ENCODE results near the gene LGALS7. TPM values are rescaled to one million over a fixed set of nuclear protein-coding genes. Genes with fewer than 3 reads are reported as not detected.
"Not testable (repeated sequence)": the region's sequence is repeated elsewhere in the genome, so short reads cannot be mapped to it uniquely, and the experiment has no call there.

LGALS7 gene
- polyA plus RNA-seq, 3 donors, result not detected

DNA sequence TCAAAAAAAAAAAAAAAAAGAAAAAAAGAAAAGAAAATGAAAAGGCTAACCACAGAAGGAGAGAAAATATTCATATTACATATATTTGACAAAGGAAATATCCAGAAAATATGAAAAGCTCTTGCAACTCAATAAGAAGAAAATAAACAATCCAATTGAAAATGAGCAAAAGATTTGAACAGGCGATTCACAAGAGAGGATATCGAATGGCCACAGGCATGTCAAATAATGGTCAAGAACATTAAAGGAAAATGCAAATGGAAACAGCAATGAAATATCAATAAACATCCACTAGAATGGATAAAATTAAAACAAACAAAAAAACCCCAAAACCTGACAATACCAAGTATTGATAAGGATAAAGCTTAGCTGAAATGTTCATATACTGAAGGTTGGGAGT lies 8.1 kb downstream of the LGALS7 start:
- Histone ChIP-seq H3K4me2 (replicated peaks; ENCODE audit: extremely low read depth, low read length, poor library complexity, severe bottlenecking) (no peak overlapping the region), H3K27ac (ENCODE audit: low read depth in 1 of 2, low read length in 2 of 2) (no peak overlapping the region), H3K79me2 (ENCODE audit: insufficient read depth, low read length) (no peaks in the 10 kb centered on the region), H3K36me3 (replicated peaks in 1 of 2; ENCODE audit: control insufficient read depth in 1 of 2, insufficient read depth in 2 of 2, low read length in 2 of 2) (no peaks in the 10 kb centered on the region), H3K9ac (ENCODE audit: insufficient read depth, low read length, poor library complexity, severe bottlenecking) (no peak overlapping the region), H2AFZ (ENCODE audit: insufficient read depth, low read depth, low read length, poor library complexity, severe bottlenecking) (no peak overlapping the region), H3K4me3 (replicated peaks in 1 of 3; ENCODE audit: low read depth in 2 of 3, low read length in 3 of 3) (no peak overlapping the region), H4K20me1 (ENCODE audit: insufficient read depth, low read length) (no peaks in the 10 kb centered on the region), H3K9me3 (replicated peaks in 1 of 2; ENCODE audit: control insufficient read depth in 1 of 2, insufficient read depth in 1 of 2, low read length in 2 of 2) (no peaks in the 10 kb centered on the region), H3K4me1 (ENCODE audit: control insufficient read depth in 1 of 2, insufficient read depth in 2 of 2, low read length in 2 of 2) (peaks cover 5 to 11% of the 10 kb centered on the region in 2 donors), H3K27me3 (ENCODE audit: control insufficient read depth in 2 of 2, insufficient read depth in 2 of 2, low read length in 2 of 2) (no peaks in the 10 kb centered on the region)
- no peak for DNase-seq
- TF ChIP-seq, protein P1, sequence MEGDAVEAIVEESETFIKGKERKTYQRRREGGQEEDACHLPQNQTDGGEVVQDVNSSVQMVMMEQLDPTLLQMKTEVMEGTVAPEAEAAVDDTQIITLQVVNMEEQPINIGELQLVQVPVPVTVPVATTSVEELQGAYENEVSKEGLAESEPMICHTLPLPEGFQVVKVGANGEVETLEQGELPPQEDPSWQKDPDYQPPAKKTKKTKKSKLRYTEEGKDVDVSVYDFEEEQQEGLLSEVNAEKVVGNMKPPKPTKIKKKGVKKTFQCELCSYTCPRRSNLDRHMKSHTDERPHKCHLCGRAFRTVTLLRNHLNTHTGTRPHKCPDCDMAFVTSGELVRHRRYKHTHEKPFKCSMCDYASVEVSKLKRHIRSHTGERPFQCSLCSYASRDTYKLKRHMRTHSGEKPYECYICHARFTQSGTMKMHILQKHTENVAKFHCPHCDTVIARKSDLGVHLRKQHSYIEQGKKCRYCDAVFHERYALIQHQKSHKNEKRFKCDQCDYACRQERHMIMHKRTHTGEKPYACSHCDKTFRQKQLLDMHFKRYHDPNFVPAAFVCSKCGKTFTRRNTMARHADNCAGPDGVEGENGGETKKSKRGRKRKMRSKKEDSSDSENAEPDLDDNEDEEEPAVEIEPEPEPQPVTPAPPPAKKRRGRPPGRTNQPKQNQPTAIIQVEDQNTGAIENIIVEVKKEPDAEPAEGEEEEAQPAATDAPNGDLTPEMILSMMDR (IDR thresholded peaks at IDR 0.05), result no peak
- H3K4me3 Mint-ChIP-seq, result no peak overlapping the region
- peaks cover 3 to 7% (median 4%) of the 10 kb centered on the region in 3 donors for H3K27me3 Mint-ChIP-seq (ENCODE audit: low read depth in 3 of 3)
- peaks cover 10% of the 10 kb centered on the region for H3K4me1 Mint-ChIP-seq
- no peak overlapping the region for H3K27ac Mint-ChIP-seq
- H3K9me3 Mint-ChIP-seq, result peaks cover 0 to 3% (median 0%) of the 10 kb centered on the region in 7 donors
- WGBS (ENCODE audit: insufficient coverage), result no CpG with 5 or more reads among the region's 2 CpGs
- intact Hi-C loops (cut with micrococcal nuclease), result loop anchor here in 1 of 2 donors (10.0 kb wide), 1 partner anchor 130 kb away; the partner anchor contains the start of genes NFKBIB and SIRT2
- no peaks in the 10 kb centered on the region for H3K36me3 Mint-ChIP-seq

DNA sequence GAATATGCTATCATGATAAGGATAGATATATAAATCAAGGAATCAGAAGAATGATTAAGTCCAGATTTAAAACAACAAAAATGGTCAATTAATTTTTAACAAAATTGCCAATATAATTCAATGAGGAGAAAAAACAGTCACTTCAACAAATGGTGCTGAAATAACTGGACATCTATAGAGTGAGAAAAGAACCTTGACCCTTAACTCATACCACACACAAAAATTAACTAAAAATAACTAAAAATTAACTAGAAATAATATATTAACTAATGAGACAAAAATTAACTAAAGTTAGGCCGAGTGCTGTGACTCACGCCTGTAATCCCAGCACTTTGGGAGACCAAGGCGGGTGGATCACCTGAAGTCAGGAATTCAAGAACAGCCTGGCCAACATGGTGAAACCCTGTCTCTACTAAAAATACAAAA lies 9.5 kb downstream of the LGALS7 start:
- Mint-ChIP-seq H3K4me1 (peaks cover 15% of the 10 kb centered on the region), H3K36me3 (no peaks in the 10 kb centered on the region), H3K9me3 (peaks cover 0 to 3% (median 0%) of the 10 kb centered on the region in 7 donors), H3K27ac (no peak overlapping the region), H3K4me3 (no peak overlapping the region), H3K27me3 (ENCODE audit: low read depth in 3 of 3) (peaks cover 3 to 6% (median 4%) of the 10 kb centered on the region in 3 donors)
- no peak overlapping the region for H2AFZ ChIP-seq (ENCODE audit: insufficient read depth, low read depth, low read length, poor library complexity, severe bottlenecking)
- H3K27ac ChIP-seq (ENCODE audit: low read depth in 1 of 2, low read length in 2 of 2), result no peak overlapping the region
- intact Hi-C loops (cut with micrococcal nuclease), result loop anchor here in 1 of 2 donors (10.0 kb wide), 1 partner anchor 131 kb away; the partner anchor contains the start of genes NFKBIB and SIRT2
- TF ChIP-seq, protein P1 (IDR thresholded peaks at IDR 0.05), result no peak
- no peaks in the 10 kb centered on the region for H3K36me3 ChIP-seq (replicated peaks in 1 of 2; ENCODE audit: control insufficient read depth in 1 of 2, insufficient read depth in 2 of 2, low read length in 2 of 2)
- no peaks in the 10 kb centered on the region for H3K9me3 ChIP-seq (replicated peaks in 1 of 2; ENCODE audit: control insufficient read depth in 1 of 2, insufficient read depth in 1 of 2, low read length in 2 of 2)
- H3K4me1 ChIP-seq (ENCODE audit: control insufficient read depth in 1 of 2, insufficient read depth in 2 of 2, low read length in 2 of 2), result peaks cover 0 to 10% of the 10 kb centered on the region in 2 donors
- H3K4me2 ChIP-seq (replicated peaks; ENCODE audit: extremely low read depth, low read length, poor library complexity, severe bottlenecking), result no peak overlapping the region
- H3K9ac ChIP-seq (ENCODE audit: insufficient read depth, low read length, poor library complexity, severe bottlenecking), result no peak overlapping the region
- no CpG with 5 or more reads among the region's 3 CpGs for WGBS (ENCODE audit: insufficient coverage)
- H3K27me3 ChIP-seq (ENCODE audit: control insufficient read depth in 2 of 2, insufficient read depth in 2 of 2, low read length in 2 of 2), result no peaks in the 10 kb centered on the region
- no peak overlapping the region for H3K4me3 ChIP-seq (replicated peaks in 1 of 3; ENCODE audit: low read depth in 2 of 3, low read length in 3 of 3)
- DNase-seq, result no peak
- no peaks in the 10 kb centered on the region for H4K20me1 ChIP-seq (ENCODE audit: insufficient read depth, low read length)
- H3K79me2 ChIP-seq (ENCODE audit: insufficient read depth, low read length), result no peaks in the 10 kb centered on the region

DNA sequence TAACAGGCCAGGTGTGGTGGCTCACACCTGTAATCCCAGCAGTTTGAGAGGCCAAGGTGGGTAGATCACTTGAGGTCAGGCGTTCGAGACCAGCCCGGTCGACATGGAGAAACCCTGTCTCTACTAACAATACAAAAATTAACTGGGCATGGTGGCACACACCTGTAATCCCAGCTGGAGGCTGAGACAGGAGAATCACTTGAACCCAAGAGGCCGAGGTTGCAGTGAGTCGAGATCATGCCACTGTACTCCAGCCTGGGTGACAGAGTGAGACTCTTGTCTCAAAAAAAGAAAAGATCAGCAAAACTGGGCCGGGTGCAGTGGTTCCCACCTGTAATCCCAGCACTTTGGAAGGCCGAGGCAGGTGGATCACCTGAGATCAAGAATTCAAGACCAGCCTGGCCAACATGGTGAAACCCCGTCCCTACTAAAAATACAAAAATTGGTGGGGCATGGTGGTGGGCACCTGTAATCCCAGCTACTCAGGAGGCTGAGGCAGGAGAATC lies 11.4 kb downstream of the LGALS7 start:
- H3K9me3 ChIP-seq (replicated peaks in 1 of 2; ENCODE audit: control insufficient read depth in 1 of 2, insufficient read depth in 1 of 2, low read length in 2 of 2); H3K36me3 Mint-ChIP-seq; H3K27me3 Mint-ChIP-seq (ENCODE audit: low read depth in 3 of 3); H3K4me2 ChIP-seq (replicated peaks; ENCODE audit: extremely low read depth, low read length, poor library complexity, severe bottlenecking); H3K9ac ChIP-seq (ENCODE audit: insufficient read depth, low read length, poor library complexity, severe bottlenecking); H4K20me1 ChIP-seq (ENCODE audit: insufficient read depth, low read length); H3K27me3 ChIP-seq (ENCODE audit: control insufficient read depth in 2 of 2, insufficient read depth in 2 of 2, low read length in 2 of 2); H3K9me3 Mint-ChIP-seq; H3K36me3 ChIP-seq (replicated peaks in 1 of 2; ENCODE audit: control insufficient read depth in 1 of 2, insufficient read depth in 2 of 2, low read length in 2 of 2); H3K27ac ChIP-seq (ENCODE audit: low read depth in 1 of 2, low read length in 2 of 2); H3K4me3 ChIP-seq (replicated peaks in 1 of 3; ENCODE audit: low read depth in 2 of 3, low read length in 3 of 3); DNase-seq; H3K79me2 ChIP-seq (ENCODE audit: insufficient read depth, low read length); H3K4me3 Mint-ChIP-seq; H2AFZ ChIP-seq (ENCODE audit: insufficient read depth, low read depth, low read length, poor library complexity, severe bottlenecking): not testable (repeated sequence)
- H3K4me1 Mint-ChIP-seq, result peaks cover 15% of the 10 kb centered on the region
- H3K27ac Mint-ChIP-seq, result peak overlapping the region in 1 of 7 donors; percentile 52
- intact Hi-C loops (cut with micrococcal nuclease), result loop anchor here in 1 of 2 donors (10.0 kb wide), 1 partner anchor 133 kb away; the partner anchor contains the start of genes NFKBIB and SIRT2
- 95% methylated on average over 3 of the region's 9 CpGs for WGBS (ENCODE audit: insufficient coverage)
- H3K4me1 ChIP-seq (ENCODE audit: control insufficient read depth in 1 of 2, insufficient read depth in 2 of 2, low read length in 2 of 2), result peaks cover 0 to 10% of the 10 kb centered on the region in 2 donors
